ENCODE data around the gene PPP1R16B. TPM values are rescaled to one million over a fixed set of nuclear protein-coding genes. Genes with fewer than 3 reads are reported as not detected.

PPP1R16B gene
- total and polyA plus RNA-seq, 2 of the 8 experiments (the other 6 are each of a cell fraction or from before 2014, with no cell fraction given): 2.6 to 8.9 TPM

DNA sequence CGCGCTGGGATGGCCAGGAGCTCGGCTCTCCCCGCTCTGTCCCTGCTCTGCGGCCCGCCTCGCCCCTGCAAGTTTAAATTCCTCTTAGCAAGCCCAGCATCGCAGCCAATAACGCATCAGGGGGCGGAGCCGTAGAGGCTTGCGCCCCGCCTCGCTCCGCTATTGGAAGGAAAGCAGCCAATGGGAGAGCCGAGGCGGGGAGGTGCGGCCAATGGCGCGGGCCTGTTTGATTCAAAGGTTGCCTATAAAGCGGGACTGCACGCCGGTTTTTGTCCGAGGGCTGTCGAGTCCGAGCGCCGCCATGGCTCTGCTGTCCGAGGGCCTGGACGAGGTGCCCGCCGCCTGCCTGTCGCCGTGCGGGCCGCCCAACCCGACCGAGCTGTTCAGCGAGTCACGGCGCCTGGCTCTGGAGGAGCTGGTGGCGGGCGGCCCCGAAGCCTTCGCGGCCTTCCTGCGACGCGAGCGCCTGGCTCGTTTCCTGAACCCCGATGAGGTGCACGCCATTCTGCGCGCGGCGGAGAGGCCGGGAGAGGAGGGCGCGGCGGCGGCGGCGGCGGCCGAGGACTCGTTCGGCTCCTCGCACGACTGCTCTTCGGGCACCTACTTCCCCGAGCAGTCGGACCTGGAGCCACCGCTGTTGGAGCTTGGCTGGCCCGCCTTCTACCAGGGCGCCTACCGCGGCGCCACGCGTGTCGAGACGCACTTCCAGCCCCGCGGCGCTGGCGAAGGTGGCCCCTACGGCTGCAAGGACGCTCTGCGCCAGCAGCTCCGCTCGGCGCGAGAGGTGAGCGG is 120.8 kb downstream of the PPP1R16B start, which contains the start of gene FAM83D (continued):
- TF ChIP-seq HDAC6 (IDR thresholded peaks at IDR 0.05; ENCODE audit: low read depth, low read length) (no peak), SP1 (IDR thresholded peaks at IDR 0.05; ENCODE audit: low read depth, low read length) (peak; percentile 93), TEAD4 (IDR thresholded peaks at IDR 0.05; ENCODE audit: low read depth, low read length) (peak; percentile 55; the same call in 1 of the 2 replicates), GABPA (IDR thresholded peaks at IDR 0.05; ENCODE audit: borderline replicate concordance, insufficient read depth, low read length) (no peak), GTF2F1 (IDR thresholded peaks at IDR 0.05; ENCODE audit: borderline replicate concordance, low read depth, low read length) (no peak), TAF1 (IDR thresholded peaks at IDR 0.05; ENCODE audit: low read depth, low read length) (peak; percentile 98), CTBP2 (IDR thresholded peaks at IDR 0.05; ENCODE audit: borderline replicate concordance, insufficient read depth, insufficient read length, low read length) (no peak), HDAC2 (IDR thresholded peaks at IDR 0.05; ENCODE audit: borderline replicate concordance in 1 of 2, low read depth in 2 of 2, low read length in 2 of 2) (no peak), KDM1A (IDR thresholded peaks at IDR 0.05; ENCODE audit: borderline replicate concordance, low read length) (peak; percentile 12; the same call in 1 of the 2 replicates), KDM5A (IDR thresholded peaks at IDR 0.05; ENCODE audit: low read length) (no peak), FOSL1 (IDR thresholded peaks at IDR 0.05; ENCODE audit: insufficient read depth, low read depth, low read length) (no peak), SIN3A (conservative IDR thresholded peaks at IDR 0.05 in 1 of 2, IDR thresholded peaks at IDR 0.05 in 1 of 2; ENCODE audit: low read depth in 1 of 2, low read length in 2 of 2) (peak in 1 of 2 experiments; percentile 49; a peak in 1 of 4 replicates), POLR2A (IDR thresholded peaks at IDR 0.05; ENCODE audit: control extremely low read depth in 1 of 2, low read depth in 2 of 2, low read length in 2 of 2) (peak; percentile 99), EGR1 (IDR thresholded peaks at IDR 0.05; ENCODE audit: borderline replicate concordance, low read depth, low read length) (0 out of 2 replicates have a peak, but pooled peaks have one; percentile 2), CHD2 (IDR thresholded peaks at IDR 0.05; ENCODE audit: low read length) (peak; percentile 74), TAF7 (optimal IDR thresholded peaks at IDR 0.05; ENCODE audit: borderline replicate concordance, low read depth, low read length) (peak; percentile 90), BRCA1 (IDR thresholded peaks at IDR 0.05; ENCODE audit: low read depth, low read length) (no peak), CREB1 (IDR thresholded peaks at IDR 0.05) (peak; percentile 48; the same call in 1 of the 2 replicates), KDM4A (IDR thresholded peaks at IDR 0.05; ENCODE audit: low read depth, low read length, severe bottlenecking) (peak; percentile 79)
